GM19035 (cell line): ENCODE results near the gene HMX3.
A peak's percentile ranks its signal among the peaks of the same experiment; 100 is the strongest.

Source experiments
- ATAC-seq: cut with Tn5 transposase; IDR thresholded peaks from one replicate; pipeline ENCODE4 v1.9.1; 2021; ENCODE audit not compliant: unreplicated experiment

Gene HMX3

GRCh38 chr10:123146894-123147634 is 11.3 kb downstream of the HMX3 start:
- no peak for ATAC-seq

GRCh38 chr10:123147635-123148413 is 12.1 kb downstream of the HMX3 start, which contains the start of gene HMX2:
Gene HMX2, plus strand, starts transcription at chr10:123148136. Its CDS starts 243 bp downstream, at chr10:123148379.
- no peak for ATAC-seq

- no peak for ATAC-seq
Observed at GRCh38 chr10:123148414-123149161, 12.8 kb downstream of the HMX3 start.

GRCh38 chr10:123149162-123149567 is 13.4 kb downstream of the HMX3 start:
- no peak for ATAC-seq

- no peak for ATAC-seq
Observed at GRCh38 chr10:123149568-123150270, 13.9 kb downstream of the HMX3 start.

GRCh38 chr10:123150271-123150985 is 14.7 kb downstream of the HMX3 start:
- ATAC-seq: no peak

- ATAC-seq: no peak
Observed at GRCh38 chr10:123150986-123151736, 15.4 kb downstream of the HMX3 start.

GRCh38 chr10:123151737-123152135 is 16.0 kb downstream of the HMX3 start:
- ATAC-seq: no peak

- ATAC-seq: no peak
Observed at GRCh38 chr10:123153486-123154091, 17.8 kb downstream of the HMX3 start.

GRCh38 chr10:123154092-123154710 is 18.4 kb downstream of the HMX3 start, which contains the start of gene BUB3:
Gene BUB3, plus strand, starts transcription at chr10:123154402. Its CDS starts 516 bp downstream, at chr10:123154918.
- peak; percentile 92 for ATAC-seq

GRCh38 chr10:123154711-123155505 is 19.1 kb downstream of the HMX3 start:
- peak; percentile 52 for ATAC-seq

GRCh38 chr10:123156078-123156477 is 20.3 kb downstream of the HMX3 start:
- ATAC-seq: no peak

- no peak for ATAC-seq
Observed at GRCh38 chr10:123157210-123157609, 21.4 kb downstream of the HMX3 start.

- ATAC-seq: no peak
Observed at GRCh38 chr10:123158682-123159081, 22.9 kb downstream of the HMX3 start.

GRCh38 chr10:123160311-123160980 is 24.7 kb downstream of the HMX3 start:
- no peak for ATAC-seq

- no peak for ATAC-seq
Observed at GRCh38 chr10:123164319-123164718, 28.5 kb downstream of the HMX3 start.

GRCh38 chr10:123165445-123166072 is 29.8 kb downstream of the HMX3 start:
- no peak for ATAC-seq
